ENCODE data around the gene KLK12. TPM values are rescaled to one million over a fixed set of nuclear protein-coding genes. Genes with fewer than 3 reads are reported as not detected.

Gene KLK12
- total and polyA plus RNA-seq, 9 of the 15 experiments (the other 6 are each of a cell fraction or from before 2014, with no cell fraction given) = not detected

DNA sequence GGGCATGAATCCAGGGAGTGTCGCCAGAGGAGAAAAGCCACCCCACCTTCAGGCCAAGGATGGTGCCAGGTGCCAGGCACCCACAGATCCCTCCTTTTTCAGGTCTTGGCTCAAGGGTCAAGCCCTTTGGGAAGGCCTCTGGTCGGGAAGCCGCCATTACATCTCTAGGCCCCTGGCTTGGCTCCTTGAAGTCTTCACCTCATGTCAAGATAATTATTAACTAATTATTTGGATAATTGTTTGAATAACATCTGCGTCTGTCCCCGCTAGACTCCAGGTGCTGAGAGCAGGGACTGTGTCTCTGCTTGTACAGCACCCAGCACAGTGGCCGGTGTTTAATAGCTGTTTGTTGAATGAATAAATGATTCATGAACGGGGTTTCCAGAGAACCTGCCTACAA is 28.9 kb upstream of the KLK12 start:
- CTCF ChIA-PET (ENCODE audit: low intra/inter-chr PET ratio) = no interaction called here
- POLR2A ChIA-PET = no interaction called here
- no TSS peak for BruUV-seq (replicated peaks)
- H3K4me3 ChIP-seq = no peak overlapping the region
- H3K9ac ChIP-seq (ENCODE audit: insufficient read depth in 1 of 2, low read depth in 2 of 2, low read length in 2 of 2) = no peak overlapping the region
- H4K20me1 ChIP-seq (replicated peaks; ENCODE audit: control insufficient read depth, insufficient read depth, low read length) = no peaks in the 10 kb centered on the region
- H3K9me3 ChIP-seq (replicated peaks; ENCODE audit: control insufficient read depth, insufficient read depth, low read depth, low read length) = no peaks in the 10 kb centered on the region
- no peaks in the 10 kb centered on the region for H3K36me3 ChIP-seq (ENCODE audit: control insufficient read depth, insufficient read depth, low read length)
- FAIRE-seq = no peak
- H3K4me1 ChIP-seq (replicated peaks in 1 of 2; ENCODE audit: control insufficient read depth in 2 of 2, insufficient read depth in 2 of 2, low read length in 2 of 2) = peaks cover 16 to 18% of the 10 kb centered on the region in 2 experiments
- in situ Hi-C loops (cut with MboI) (no loop called here), intact Hi-C loops (cut with micrococcal nuclease) (no loop called here)
- no peak for ATAC-seq
- H3K4me2 ChIP-seq (ENCODE audit: insufficient read depth, low read length) = no peak overlapping the region
- no peaks in the 10 kb centered on the region for H3K79me2 ChIP-seq (ENCODE audit: control insufficient read depth, insufficient read depth, low read length)
- H3K27ac ChIP-seq (ENCODE audit: extremely low read depth, low read depth, low read length) = no peak overlapping the region
- H3K9me1 ChIP-seq (ENCODE audit: control insufficient read depth, insufficient read depth, low read length) = no peaks in the 10 kb centered on the region
- 67% methylated on average over 7 of the region's 7 CpGs for WGBS (ENCODE audit: insufficient coverage, low coverage, missing lambda C conversion rate)
- no peak overlapping the region for H2AFZ ChIP-seq (ENCODE audit: low read depth, low read length)
- DNase-seq (ENCODE audit: extremely low read depth in 1 of 4, low spot score in 3 of 4) = no peak
- H3K27me3 ChIP-seq (ENCODE audit: control insufficient read depth in 2 of 2, insufficient read depth in 2 of 2, low read length in 2 of 2) = peaks cover 1 to 8% of the 10 kb centered on the region in 2 experiments; a peak in 1 of 5 replicates
- no peak for TF ChIP-seq EHMT2 (IDR thresholded peaks at IDR 0.05)
- TF ChIP-seq HDGF (IDR thresholded peaks at IDR 0.05) = no peak
- TF ChIP-seq ZBTB1 (CRISPR knock-in tag; IDR thresholded peaks at IDR 0.05; ENCODE audit: borderline replicate concordance, low read depth) = no peak
- TF ChIP-seq, protein P1, sequence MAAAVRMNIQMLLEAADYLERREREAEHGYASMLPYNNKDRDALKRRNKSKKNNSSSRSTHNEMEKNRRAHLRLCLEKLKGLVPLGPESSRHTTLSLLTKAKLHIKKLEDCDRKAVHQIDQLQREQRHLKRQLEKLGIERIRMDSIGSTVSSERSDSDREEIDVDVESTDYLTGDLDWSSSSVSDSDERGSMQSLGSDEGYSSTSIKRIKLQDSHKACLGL (CRISPR knock-in tag; IDR thresholded peaks at IDR 0.05; ENCODE audit: borderline replicate concordance, poor library complexity, severe bottlenecking) = no peak
- TF ChIP-seq, protein P2, sequence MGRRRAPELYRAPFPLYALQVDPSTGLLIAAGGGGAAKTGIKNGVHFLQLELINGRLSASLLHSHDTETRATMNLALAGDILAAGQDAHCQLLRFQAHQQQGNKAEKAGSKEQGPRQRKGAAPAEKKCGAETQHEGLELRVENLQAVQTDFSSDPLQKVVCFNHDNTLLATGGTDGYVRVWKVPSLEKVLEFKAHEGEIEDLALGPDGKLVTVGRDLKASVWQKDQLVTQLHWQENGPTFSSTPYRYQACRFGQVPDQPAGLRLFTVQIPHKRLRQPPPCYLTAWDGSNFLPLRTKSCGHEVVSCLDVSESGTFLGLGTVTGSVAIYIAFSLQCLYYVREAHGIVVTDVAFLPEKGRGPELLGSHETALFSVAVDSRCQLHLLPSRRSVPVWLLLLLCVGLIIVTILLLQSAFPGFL (CRISPR knock-in tag; IDR thresholded peaks at IDR 0.05) = no peak
- no peak for TF ChIP-seq MTF1 (CRISPR knock-in tag; IDR thresholded peaks at IDR 0.05; ENCODE audit: borderline replicate concordance)
- TF ChIP-seq, protein P3, sequence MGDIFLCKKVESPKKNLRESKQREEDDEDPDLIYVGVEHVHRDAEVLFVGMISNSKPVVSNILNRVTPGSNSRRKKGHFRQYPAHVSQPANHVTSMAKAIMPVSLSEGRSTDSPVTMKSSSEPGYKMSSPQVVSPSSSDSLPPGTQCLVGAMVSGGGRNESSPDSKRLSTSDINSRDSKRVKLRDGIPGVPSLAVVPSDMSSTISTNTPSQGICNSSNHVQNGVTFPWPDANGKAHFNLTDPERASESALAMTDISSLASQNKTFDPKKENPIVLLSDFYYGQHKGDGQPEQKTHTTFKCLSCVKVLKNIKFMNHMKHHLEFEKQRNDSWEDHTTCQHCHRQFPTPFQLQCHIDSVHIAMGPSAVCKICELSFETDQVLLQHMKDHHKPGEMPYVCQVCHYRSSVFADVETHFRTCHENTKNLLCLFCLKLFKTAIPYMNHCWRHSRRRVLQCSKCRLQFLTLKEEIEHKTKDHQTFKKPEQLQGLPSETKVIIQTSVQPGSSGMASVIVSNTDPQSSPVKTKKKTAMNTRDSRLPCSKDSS (IDR thresholded peaks at IDR 0.05; ENCODE audit: low read depth, partially characterized antibody) = no peak
- TF ChIP-seq, protein P4, sequence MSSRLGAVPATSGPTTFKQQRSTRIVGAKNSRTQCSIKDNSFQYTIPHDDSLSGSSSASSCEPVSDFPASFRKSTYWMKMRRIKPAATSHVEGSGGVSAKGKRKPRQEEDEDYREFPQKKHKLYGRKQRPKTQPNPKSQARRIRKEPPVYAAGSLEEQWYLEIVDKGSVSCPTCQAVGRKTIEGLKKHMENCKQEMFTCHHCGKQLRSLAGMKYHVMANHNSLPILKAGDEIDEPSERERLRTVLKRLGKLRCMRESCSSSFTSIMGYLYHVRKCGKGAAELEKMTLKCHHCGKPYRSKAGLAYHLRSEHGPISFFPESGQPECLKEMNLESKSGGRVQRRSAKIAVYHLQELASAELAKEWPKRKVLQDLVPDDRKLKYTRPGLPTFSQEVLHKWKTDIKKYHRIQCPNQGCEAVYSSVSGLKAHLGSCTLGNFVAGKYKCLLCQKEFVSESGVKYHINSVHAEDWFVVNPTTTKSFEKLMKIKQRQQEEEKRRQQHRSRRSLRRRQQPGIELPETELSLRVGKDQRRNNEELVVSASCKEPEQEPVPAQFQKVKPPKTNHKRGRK (tag; IDR thresholded peaks at IDR 0.05) = no peak
- TF ChIP-seq, protein P5, sequence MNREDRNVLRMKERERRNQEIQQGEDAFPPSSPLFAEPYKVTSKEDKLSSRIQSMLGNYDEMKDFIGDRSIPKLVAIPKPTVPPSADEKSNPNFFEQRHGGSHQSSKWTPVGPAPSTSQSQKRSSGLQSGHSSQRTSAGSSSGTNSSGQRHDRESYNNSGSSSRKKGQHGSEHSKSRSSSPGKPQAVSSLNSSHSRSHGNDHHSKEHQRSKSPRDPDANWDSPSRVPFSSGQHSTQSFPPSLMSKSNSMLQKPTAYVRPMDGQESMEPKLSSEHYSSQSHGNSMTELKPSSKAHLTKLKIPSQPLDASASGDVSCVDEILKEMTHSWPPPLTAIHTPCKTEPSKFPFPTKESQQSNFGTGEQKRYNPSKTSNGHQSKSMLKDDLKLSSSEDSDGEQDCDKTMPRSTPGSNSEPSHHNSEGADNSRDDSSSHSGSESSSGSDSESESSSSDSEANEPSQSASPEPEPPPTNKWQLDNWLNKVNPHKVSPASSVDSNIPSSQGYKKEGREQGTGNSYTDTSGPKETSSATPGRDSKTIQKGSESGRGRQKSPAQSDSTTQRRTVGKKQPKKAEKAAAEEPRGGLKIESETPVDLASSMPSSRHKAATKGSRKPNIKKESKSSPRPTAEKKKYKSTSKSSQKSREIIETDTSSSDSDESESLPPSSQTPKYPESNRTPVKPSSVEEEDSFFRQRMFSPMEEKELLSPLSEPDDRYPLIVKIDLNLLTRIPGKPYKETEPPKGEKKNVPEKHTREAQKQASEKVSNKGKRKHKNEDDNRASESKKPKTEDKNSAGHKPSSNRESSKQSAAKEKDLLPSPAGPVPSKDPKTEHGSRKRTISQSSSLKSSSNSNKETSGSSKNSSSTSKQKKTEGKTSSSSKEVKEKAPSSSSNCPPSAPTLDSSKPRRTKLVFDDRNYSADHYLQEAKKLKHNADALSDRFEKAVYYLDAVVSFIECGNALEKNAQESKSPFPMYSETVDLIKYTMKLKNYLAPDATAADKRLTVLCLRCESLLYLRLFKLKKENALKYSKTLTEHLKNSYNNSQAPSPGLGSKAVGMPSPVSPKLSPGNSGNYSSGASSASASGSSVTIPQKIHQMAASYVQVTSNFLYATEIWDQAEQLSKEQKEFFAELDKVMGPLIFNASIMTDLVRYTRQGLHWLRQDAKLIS (CRISPR knock-in tag; IDR thresholded peaks at IDR 0.05) = no peak
- no peak for TF ChIP-seq ZNF431 (CRISPR knock-in tag; IDR thresholded peaks at IDR 0.05)
- TF ChIP-seq ZNF165 (CRISPR knock-in tag; IDR thresholded peaks at IDR 0.05; ENCODE audit: borderline replicate concordance) = no peak
- no peak for TF ChIP-seq ZFX (CRISPR knock-in tag; IDR thresholded peaks at IDR 0.05)
- no peak for TF ChIP-seq SP2 (IDR thresholded peaks at IDR 0.05; ENCODE audit: extremely low read depth, low read depth, low read length, poor library complexity, severe bottlenecking)
- TF ChIP-seq HDAC3 (IDR thresholded peaks at IDR 0.05; ENCODE audit: borderline replicate concordance, partially characterized antibody) = no peak

All from K562 (cell line).